PFSK-1 (cell line): ENCODE measurements around the gene GINS2.

Source experiments
- FOXP2 ChIP-seq: optimal IDR thresholded peaks from 2 replicates; pipeline ENCODE3; 2011; ENCODE audit warnings: borderline replicate concordance, control low read depth, inconsistent platforms; ENCODE audit not compliant: insufficient read depth; ENCODE audit errors: extremely low read length, extremely low read depth
- POLR2AphosphoS5 ChIP-seq: IDR thresholded peaks from 2 replicates; pipeline ENCODE4 v1.6.1; 2012; ENCODE audit warnings: low read depth, mild to moderate bottlenecking, control low read depth, low read length, moderate library complexity
- SIN3A ChIP-seq: IDR thresholded peaks from 2 replicates; pipeline ENCODE4 v1.6.1; 2012; ENCODE audit warnings: mild to moderate bottlenecking, low read length, moderate library complexity, borderline replicate concordance; ENCODE audit not compliant: insufficient read depth
- TAF1 ChIP-seq: IDR thresholded peaks from 2 replicates; pipeline ENCODE4 v1.6.1; 2012; ENCODE audit warnings: low read length, control low read depth, borderline replicate concordance; ENCODE audit not compliant: insufficient read depth
- TF ChIP-seq, protein P1 (sequence below), 2 experiments: IDR thresholded peaks; 2 replicates each; pipeline versions ENCODE4 v1.6.1 to v1.8.0; 2011 to 2012; ENCODE audit warnings: low read depth in 2 of 2, low read length in 2 of 2, control low read depth in 1 of 2, inconsistent platforms in 1 of 2, mild to moderate bottlenecking in 1 of 2, moderate library complexity in 1 of 2; ENCODE audit not compliant: insufficient read depth in 1 of 2

Gene GINS2

DNA sequence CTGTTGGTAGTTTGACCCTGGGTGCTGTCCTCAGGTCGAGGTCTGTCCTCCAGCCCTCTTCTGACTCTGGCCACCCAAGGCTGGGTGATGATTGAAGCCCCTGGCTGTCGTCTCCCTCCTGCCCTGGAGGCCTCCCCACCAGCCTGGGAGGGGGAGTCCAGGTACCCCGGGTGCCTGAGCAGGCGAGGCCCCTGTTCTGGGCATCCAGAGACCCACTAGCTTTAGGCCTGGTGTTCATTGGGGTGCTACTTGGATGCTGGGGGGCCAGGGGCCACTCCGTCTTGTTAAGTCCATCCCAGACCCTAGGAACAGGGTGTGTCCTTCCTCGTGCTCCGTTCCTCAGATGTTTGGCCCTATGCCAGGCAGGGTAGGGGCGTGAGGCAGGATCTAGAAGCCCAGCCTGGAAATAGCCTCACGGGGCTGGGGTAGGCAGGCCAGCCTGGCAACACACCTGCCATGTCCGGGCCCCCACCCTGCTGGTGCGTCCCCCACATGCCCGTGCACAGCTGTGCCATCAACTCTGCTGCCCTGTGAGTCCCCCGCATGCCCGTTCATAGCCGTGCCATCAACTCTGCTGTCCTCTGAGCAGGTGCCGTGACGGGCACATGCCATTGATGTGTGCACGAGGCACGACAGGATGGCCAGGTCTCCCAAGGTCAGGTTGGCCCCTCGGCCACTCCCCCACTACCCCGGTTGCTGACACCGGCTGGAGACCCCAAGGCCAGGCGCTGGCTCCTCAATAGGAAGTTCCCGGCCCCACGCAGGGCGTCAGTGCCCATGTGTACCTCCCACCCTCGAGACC lies 36.9 kb downstream of the GINS2 start:
- TF ChIP-seq TAF1: no peak
- TF ChIP-seq, protein P1, sequence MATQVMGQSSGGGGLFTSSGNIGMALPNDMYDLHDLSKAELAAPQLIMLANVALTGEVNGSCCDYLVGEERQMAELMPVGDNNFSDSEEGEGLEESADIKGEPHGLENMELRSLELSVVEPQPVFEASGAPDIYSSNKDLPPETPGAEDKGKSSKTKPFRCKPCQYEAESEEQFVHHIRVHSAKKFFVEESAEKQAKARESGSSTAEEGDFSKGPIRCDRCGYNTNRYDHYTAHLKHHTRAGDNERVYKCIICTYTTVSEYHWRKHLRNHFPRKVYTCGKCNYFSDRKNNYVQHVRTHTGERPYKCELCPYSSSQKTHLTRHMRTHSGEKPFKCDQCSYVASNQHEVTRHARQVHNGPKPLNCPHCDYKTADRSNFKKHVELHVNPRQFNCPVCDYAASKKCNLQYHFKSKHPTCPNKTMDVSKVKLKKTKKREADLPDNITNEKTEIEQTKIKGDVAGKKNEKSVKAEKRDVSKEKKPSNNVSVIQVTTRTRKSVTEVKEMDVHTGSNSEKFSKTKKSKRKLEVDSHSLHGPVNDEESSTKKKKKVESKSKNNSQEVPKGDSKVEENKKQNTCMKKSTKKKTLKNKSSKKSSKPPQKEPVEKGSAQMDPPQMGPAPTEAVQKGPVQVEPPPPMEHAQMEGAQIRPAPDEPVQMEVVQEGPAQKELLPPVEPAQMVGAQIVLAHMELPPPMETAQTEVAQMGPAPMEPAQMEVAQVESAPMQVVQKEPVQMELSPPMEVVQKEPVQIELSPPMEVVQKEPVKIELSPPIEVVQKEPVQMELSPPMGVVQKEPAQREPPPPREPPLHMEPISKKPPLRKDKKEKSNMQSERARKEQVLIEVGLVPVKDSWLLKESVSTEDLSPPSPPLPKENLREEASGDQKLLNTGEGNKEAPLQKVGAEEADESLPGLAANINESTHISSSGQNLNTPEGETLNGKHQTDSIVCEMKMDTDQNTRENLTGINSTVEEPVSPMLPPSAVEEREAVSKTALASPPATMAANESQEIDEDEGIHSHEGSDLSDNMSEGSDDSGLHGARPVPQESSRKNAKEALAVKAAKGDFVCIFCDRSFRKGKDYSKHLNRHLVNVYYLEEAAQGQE (IDR thresholded peaks at IDR 0.05; ENCODE audit: insufficient read depth in 1 of 2, low read depth in 2 of 2, low read length in 2 of 2): no peak
- no peak for TF ChIP-seq FOXP2
- no peak for TF ChIP-seq SIN3A
- TF ChIP-seq POLR2AphosphoS5: no peak

DNA sequence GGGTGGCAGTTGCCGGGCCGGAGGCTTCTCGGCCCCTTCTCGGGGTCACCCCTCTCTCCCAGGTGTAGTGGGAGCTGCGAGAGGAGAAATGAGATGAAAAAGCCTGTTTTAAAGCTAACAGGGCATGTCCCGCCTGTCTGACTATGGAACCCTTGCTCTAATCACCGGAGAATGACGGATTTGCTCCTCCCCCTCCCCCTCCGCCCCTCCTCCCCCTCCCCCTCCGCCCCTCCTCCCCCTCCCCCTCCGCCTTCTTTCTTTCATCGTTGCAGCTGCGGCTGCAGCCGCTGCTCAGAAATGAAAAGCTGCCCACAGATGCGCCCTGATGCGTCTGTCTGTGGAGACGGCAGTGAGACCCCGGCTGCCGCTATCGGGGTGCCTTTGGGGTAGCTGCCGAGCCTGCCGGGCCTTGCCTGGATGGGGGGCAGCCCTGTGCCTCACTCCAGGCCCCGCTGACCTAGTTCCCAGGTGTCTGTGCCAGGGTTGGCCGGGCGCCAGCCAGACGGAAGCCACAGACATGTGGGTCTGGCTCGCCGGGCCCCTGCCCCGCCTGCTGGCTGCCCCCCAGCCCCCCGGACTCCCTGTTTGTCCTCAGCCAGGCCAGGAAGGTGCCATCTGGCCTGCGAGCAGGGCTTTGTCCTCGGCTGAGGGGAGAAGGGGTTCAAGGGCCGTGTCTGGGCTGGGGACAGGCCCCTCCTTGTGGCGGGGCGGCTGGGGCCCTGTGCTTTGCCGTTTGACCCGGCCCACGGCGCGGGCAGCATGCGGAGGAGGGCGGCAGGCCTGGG lies 37.7 kb downstream of the GINS2 start:
- TF ChIP-seq TAF1: no peak
- TF ChIP-seq POLR2AphosphoS5: no peak
- TF ChIP-seq, protein P1 (IDR thresholded peaks at IDR 0.05; ENCODE audit: insufficient read depth in 1 of 2, low read depth in 2 of 2, low read length in 2 of 2): no peak

DNA sequence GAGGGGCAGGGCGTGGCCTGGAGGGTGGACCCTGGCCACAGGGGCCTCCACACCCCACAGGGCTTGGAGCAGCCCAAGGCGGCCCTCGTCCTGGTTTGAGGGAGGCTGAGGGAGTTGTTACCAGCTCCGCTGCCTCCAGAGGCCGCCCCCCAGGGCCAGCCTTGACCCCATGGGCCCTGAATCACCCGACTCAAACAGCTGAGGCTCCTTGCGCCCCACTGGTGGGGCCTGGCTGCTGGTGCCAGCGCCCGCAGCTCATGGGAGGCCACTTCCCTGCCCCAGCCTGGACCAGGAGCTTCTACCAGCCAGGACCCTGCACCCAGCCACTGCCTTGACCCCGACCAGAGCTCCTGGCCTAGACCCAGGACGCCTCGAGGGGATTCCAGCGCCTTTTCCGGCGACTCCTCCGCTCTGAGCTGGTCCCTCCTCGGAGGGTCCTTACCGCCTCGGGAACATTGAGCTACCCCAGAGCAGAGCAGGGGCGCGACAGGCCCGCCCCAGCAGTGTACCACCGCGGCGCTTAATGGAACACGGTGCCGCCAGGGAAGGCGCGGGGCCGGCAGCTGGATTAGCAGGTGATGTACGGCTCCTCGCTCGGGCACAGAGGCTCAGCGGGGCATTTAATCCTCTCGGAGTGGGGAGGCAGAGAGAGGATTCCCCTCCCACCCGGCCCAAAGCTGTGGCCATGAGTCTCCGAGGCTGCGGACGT lies 38.5 kb downstream of the GINS2 start:
- TF ChIP-seq SIN3A (no peak), FOXP2 (no peak), POLR2AphosphoS5 (no peak), TAF1 (no peak)
- TF ChIP-seq, protein P1 (IDR thresholded peaks at IDR 0.05; ENCODE audit: insufficient read depth in 1 of 2, low read depth in 2 of 2, low read length in 2 of 2): no peak

GRCh38 chr16:85649411-85650134 lies 39.2 kb downstream of the GINS2 start:
- TF ChIP-seq POLR2AphosphoS5: no peak
- TF ChIP-seq, protein P1 (IDR thresholded peaks at IDR 0.05; ENCODE audit: insufficient read depth in 1 of 2, low read depth in 2 of 2, low read length in 2 of 2): no peak
- TF ChIP-seq FOXP2: no peak
- TF ChIP-seq TAF1: no peak
- no peak for TF ChIP-seq SIN3A
